PC-3 (cell line): ENCODE data around the gene SH3TC1. TPM values are rescaled to one million over a fixed set of nuclear protein-coding genes. Genes with fewer than 3 reads are reported as not detected.

Experiments used
- ATAC-seq: fragments of 200-7000 bp; cut with Tn5 transposase; 2 replicates; pipeline ENCODE4 v1.9.1; 2020; ENCODE audit warnings: mild to moderate bottlenecking, moderate library complexity
- BruUV-seq: library from RNA; stranded (reverse); fragments of 400-500 nt; replicated peaks from 2 replicates; lab custom pipeline; 2021; lab: Mats Ljungman, UMichigan
- CTCF ChIA-PET: fragments of 300-600 bp; sonication (Branson Sonifier 250); formaldehyde crosslinking; loops from one replicate; lab custom pipeline; 2022; ENCODE audit warnings: antibody characterized with exemption; lab: Charles Lee
- POLR2A ChIA-PET: fragments of 300-600 bp; sonication (Branson Sonifier 250); formaldehyde crosslinking; loops from one replicate; lab custom pipeline; 2022; ENCODE audit warnings: antibody characterized with exemption; ENCODE audit not compliant: unreplicated experiment; lab: Charles Lee
- DNase-seq: peaks from one replicate; pipeline ENCODE4 v3.0.0-alpha.2; 2015
- H2AFZ ChIP-seq: fragments of 300-600 bp; sonication (generic); 2 replicates; pipeline ENCODE4 v1.6.0; 2016; ENCODE audit warnings: antibody characterized with exemption, low read length
- H3F3A ChIP-seq: fragments of 300-600 bp; sonication (generic); one replicate; pipeline ENCODE4 v1.6.0; 2017; ENCODE audit warnings: antibody characterized with exemption, low read length, control low read depth, mild to moderate bottlenecking; ENCODE audit not compliant: unreplicated experiment
- H3K27ac ChIP-seq: fragments of 300-600 bp; sonication (generic); 2 replicates; pipeline ENCODE4 v1.5.1; 2016; ENCODE audit warnings: mild to moderate bottlenecking, low read length
- H3K27me3 ChIP-seq: fragments of 300-600 bp; sonication (generic); 2 replicates; pipeline ENCODE4 v1.6.1; 2016; ENCODE audit warnings: low read length, mixed read lengths
- H3K36me3 ChIP-seq: fragments of 300-600 bp; sonication (generic); 2 replicates; pipeline ENCODE4 v1.6.1; 2016; ENCODE audit warnings: low read depth, mixed run types, low read length, mixed read lengths
- H3K4me1 ChIP-seq: fragments of 300-600 bp; sonication (generic); 2 replicates; pipeline ENCODE4 v1.5.1; 2016; ENCODE audit warnings: low read length; ENCODE audit not compliant: insufficient read depth
- H3K4me2 ChIP-seq: fragments of 300-600 bp; sonication (generic); 2 replicates; pipeline ENCODE4 v1.6.0; 2016; ENCODE audit warnings: low read length
- H3K4me3 ChIP-seq: fragments of 300-600 bp; sonication (generic); 2 replicates; pipeline ENCODE4 v1.5.1; 2016; ENCODE audit warnings: mild to moderate bottlenecking, low read length, mixed read lengths
- H3K79me2 ChIP-seq: fragments of 300-600 bp; sonication (generic); 2 replicates; pipeline ENCODE4 v1.6.1; 2017; ENCODE audit warnings: low read length, mixed read lengths
- H3K9ac ChIP-seq: fragments of 300-600 bp; sonication (generic); 2 replicates; pipeline ENCODE4 v1.6.0; 2016; ENCODE audit warnings: mild to moderate bottlenecking, low read length
- H3K9me2 ChIP-seq: fragments of 300-600 bp; sonication (generic); replicated peaks from 2 replicates; pipeline ENCODE4 v1.6.1; 2016; ENCODE audit warnings: mixed run types, low read length, mixed read lengths
- H3K9me3 ChIP-seq: fragments of 300-600 bp; sonication (generic); 2 replicates; pipeline ENCODE4 v1.6.1; 2016; ENCODE audit warnings: low read length, mixed read lengths
- H4K20me1 ChIP-seq: fragments of 300-600 bp; sonication (generic); 2 replicates; pipeline ENCODE4 v1.6.1; 2016; ENCODE audit warnings: low read length, mixed read lengths
- CTCF ChIP-seq: fragments of 300-600 bp; sonication (generic); conservative IDR thresholded peaks from 2 replicates; pipeline ENCODE4 v1.5.1; 2017; ENCODE audit warnings: antibody characterized with exemption, low read depth, mild to moderate bottlenecking, low read length
- EZH2 ChIP-seq: fragments of 300-600 bp; sonication (generic); IDR thresholded peaks from one replicate; pipeline ENCODE4 v1.6.1; 2017; ENCODE audit warnings: antibody characterized with exemption, mild to moderate bottlenecking, low read length; ENCODE audit not compliant: unreplicated experiment
- EZH2phosphoT487 ChIP-seq: fragments of 300-600 bp; sonication (generic); IDR thresholded peaks from 2 replicates; pipeline ENCODE4 v1.6.1; 2018; ENCODE audit warnings: mild to moderate bottlenecking, antibody characterized with exemption, low read length, borderline replicate concordance
- intact Hi-C: fragments of 100-400 bp; cut with micrococcal nuclease; formaldehyde crosslinking; loops from 2 replicates; pipeline ENCODE4 v1.9.0; 2023
- total RNA-seq: library from RNA; depleted of rRNA; stranded (reverse); fragments of >200 nt; gene quantifications from 2 replicates; pipeline ENCODE4 v1.2.3, GENCODE V29; 2014

SH3TC1 gene
- total RNA-seq, 1 experiment from 2014 or later, result 23.1 TPM

- POLR2A ChIA-PET, result no interaction called here
- intact Hi-C loops, result no loop called here
- Histone ChIP-seq H4K20me1 (no peaks in the 10 kb centered on the region), H3K4me1 (no peaks in the 10 kb centered on the region), H3K9me3 (no peaks in the 10 kb centered on the region), H3K27me3 (no peaks in the 10 kb centered on the region), H3K36me3 (no peaks in the 10 kb centered on the region), H3K79me2 (no peaks in the 10 kb centered on the region), H2AFZ (no peak overlapping the region), H3K4me2 (no peak overlapping the region), H3K9me2 (no peaks in the 10 kb centered on the region), H3K27ac (no peak overlapping the region), H3K4me3 (no peak overlapping the region), H3F3A (no peaks in the 10 kb centered on the region), H3K9ac (no peak overlapping the region)
- CTCF ChIA-PET, result no interaction called here
- TF ChIP-seq CTCF, result no peak
- no peak for TF ChIP-seq EZH2
- TF ChIP-seq EZH2phosphoT487, result no peak
- DNase-seq, result no peak
- BruUV-seq, result no TSS peak
- ATAC-seq, result no peak
These were observed 22.9 kb downstream of the SH3TC1 start for GRCh38 chr4:8221985-8222384.

GRCh38 chr4:8222609-8223388 lies 23.7 kb downstream of the SH3TC1 start:
- CTCF ChIA-PET, result no interaction called here
- H3K4me2 ChIP-seq, result no peak overlapping the region
- no peak for TF ChIP-seq CTCF
- intact Hi-C loops, result no loop called here
- no peaks in the 10 kb centered on the region for H3K79me2 ChIP-seq
- no peak overlapping the region for H3K9ac ChIP-seq
- no peaks in the 10 kb centered on the region for H3K27me3 ChIP-seq
- H2AFZ ChIP-seq, result no peak overlapping the region
- H4K20me1 ChIP-seq, result no peaks in the 10 kb centered on the region
- no TSS peak for BruUV-seq
- H3K9me3 ChIP-seq, result no peaks in the 10 kb centered on the region
- DNase-seq, result no peak
- H3K36me3 ChIP-seq, result no peaks in the 10 kb centered on the region
- H3K4me1 ChIP-seq, result peaks cover under 1% of the 10 kb centered on the region; the same call in 1 of the 2 replicates
- POLR2A ChIA-PET, result no interaction called here
- H3K27ac ChIP-seq, result no peak overlapping the region
- H3K9me2 ChIP-seq, result no peaks in the 10 kb centered on the region
- H3F3A ChIP-seq, result no peaks in the 10 kb centered on the region
- ATAC-seq, result no peak
- no peak overlapping the region for H3K4me3 ChIP-seq

- Histone ChIP-seq H3K4me2 (no peak overlapping the region), H3K36me3 (no peaks in the 10 kb centered on the region), H3F3A (no peaks in the 10 kb centered on the region), H3K27ac (no peak overlapping the region), H4K20me1 (no peaks in the 10 kb centered on the region), H2AFZ (no peak overlapping the region), H3K4me1 (peaks cover 13% of the 10 kb centered on the region), H3K4me3 (no peak overlapping the region), H3K9ac (no peak overlapping the region), H3K27me3 (no peaks in the 10 kb centered on the region), H3K9me3 (no peaks in the 10 kb centered on the region), H3K9me2 (no peaks in the 10 kb centered on the region), H3K79me2 (no peaks in the 10 kb centered on the region)
- ChIA-PET POLR2A (no interaction called here), CTCF (no interaction called here)
- intact Hi-C loops, result no loop called here
- ATAC-seq (no peak), DNase-seq (no peak)
- no TSS peak for BruUV-seq
- TF ChIP-seq EZH2phosphoT487, result no peak
- no peak for TF ChIP-seq CTCF
These were observed 25.3 kb downstream of the SH3TC1 start for GRCh38 chr4:8224267-8224974.
